Brain microvascular endothelial cell (primary cell): ENCODE measurements around the gene KISS1R.

Experiments
- DNase-seq: peaks from one replicate; pipeline ENCODE4 v3.0.0-alpha.2; 2020
- H3K27ac ChIP-seq: fragments of 250-450 bp; sonication (Bioruptor Pico); 2 replicates; pipeline ENCODE4 v1.5.1; 2020; ENCODE audit warnings: mild to moderate bottlenecking, moderate library complexity
- H3K27me3 ChIP-seq: fragments of 250-450 bp; sonication (Bioruptor Pico); replicated peaks from 2 replicates; pipeline ENCODE4 v1.5.1; 2020; ENCODE audit warnings: mild to moderate bottlenecking
- H3K36me3 ChIP-seq: fragments of 250-450 bp; sonication (Bioruptor Pico); replicated peaks from 2 replicates; pipeline ENCODE4 v1.5.1; 2020; ENCODE audit warnings: mild to moderate bottlenecking
- H3K4me3 ChIP-seq: 2 replicates; pipeline ENCODE4 v1.5.1; 2011; ENCODE audit warnings: low read depth, mild to moderate bottlenecking, control low read depth, low read length, moderate library complexity
- CTCF ChIP-seq: IDR thresholded peaks from 2 replicates; pipeline ENCODE4 v1.5.1; 2011; ENCODE audit warnings: low read depth, mild to moderate bottlenecking, moderate library complexity, low read length, control low read depth, inconsistent platforms; ENCODE audit errors: missing control alignments
- in situ Hi-C: cut with HindIII; loops from 2 replicates; pipeline ENCODE4 v1.10.0; 2017; ENCODE audit warnings: low sequenced_read_pairs, low pct_ligation_motif_present

KISS1R gene

GRCh38 chr19:918481-919198 is 1.5 kb downstream of the KISS1R start:
- H3K36me3 ChIP-seq: no peaks in the 10 kb centered on the region
- DNase-seq: no peak
- in situ Hi-C loops: no loop called here
- no peak overlapping the region for H3K27ac ChIP-seq
- no peak for TF ChIP-seq CTCF
- H3K4me3 ChIP-seq: no peak overlapping the region
- peaks cover 31% of the 10 kb centered on the region for H3K27me3 ChIP-seq

GRCh38 chr19:919199-920050 is 2.3 kb downstream of the KISS1R start:
- Histone ChIP-seq H3K4me3 (no peak overlapping the region), H3K27ac (no peak overlapping the region), H3K36me3 (no peaks in the 10 kb centered on the region), H3K27me3 (peaks cover 31% of the 10 kb centered on the region)
- DNase-seq: no peak
- no peak for TF ChIP-seq CTCF
- in situ Hi-C loops: no loop called here

GRCh38 chr19:920051-920864 is 3.1 kb downstream of the KISS1R start:
- in situ Hi-C loops: no loop called here

GRCh38 chr19:924553-925086 is 7.5 kb downstream of the KISS1R start:
- Histone ChIP-seq H3K4me3 (peak overlapping the region; percentile 82), H3K27ac (no peak overlapping the region), H3K36me3 (peaks cover 1% of the 10 kb centered on the region), H3K27me3 (peaks cover 7% of the 10 kb centered on the region)
- in situ Hi-C loops: no loop called here
- no peak for TF ChIP-seq CTCF
- DNase-seq: no peak

More at GRCh38 chr19:920051-920864, 3.1 kb downstream of the KISS1R start:
- no peak for DNase-seq
- peaks cover 31% of the 10 kb centered on the region for H3K27me3 ChIP-seq
- peak overlapping the region; percentile 12 for H3K4me3 ChIP-seq
- H3K27ac ChIP-seq: no peak overlapping the region
- no peak for TF ChIP-seq CTCF
- H3K36me3 ChIP-seq: no peaks in the 10 kb centered on the region

- peaks cover 2% of the 10 kb centered on the region for H3K27me3 ChIP-seq
- no peak for TF ChIP-seq CTCF
- H3K4me3 ChIP-seq: peak overlapping the region; percentile 82
- in situ Hi-C loops: no loop called here
- peak; percentile 48 for DNase-seq
- peaks cover 4% of the 10 kb centered on the region for H3K36me3 ChIP-seq
- peak overlapping the region; percentile 89 for H3K27ac ChIP-seq
These were observed 8.0 kb downstream of the KISS1R start for GRCh38 chr19:925087-925525.
